ENCODE measurements around the gene PPP2CA.

Gene PPP2CA

GRCh38 chr5:134146651-134147518 is 79.0 kb downstream of the PPP2CA start:
- DNase-seq = no peak

GRCh38 chr5:134145779-134146581 is 79.9 kb downstream of the PPP2CA start:
- peak; percentile 77 for DNase-seq

- no peak for DNase-seq
Measured at GRCh38 chr5:134145041-134145757, 80.7 kb downstream of the PPP2CA start.

Measured in Kasumi-1 (cell line).